Stimulated activated CD8-positive, alpha-beta memory T cell treated with anti-CD3 and anti-CD28 coated beads, Interleukin-12 subunit alpha, Interleukin-12 subunit beta, amount 100 ng/mL, for 4 hours (primary cell): ENCODE results near the gene THAP6.
"Not testable (repeated sequence)": the region's sequence is repeated elsewhere in the genome, so short reads cannot be mapped to it uniquely, and the experiment has no call there.

Experiments used
- DNase-seq: peaks from one replicate; pipeline ENCODE4 v3.0.0-alpha.2; 2020; ENCODE audit warnings: low read depth

THAP6 gene

DNA sequence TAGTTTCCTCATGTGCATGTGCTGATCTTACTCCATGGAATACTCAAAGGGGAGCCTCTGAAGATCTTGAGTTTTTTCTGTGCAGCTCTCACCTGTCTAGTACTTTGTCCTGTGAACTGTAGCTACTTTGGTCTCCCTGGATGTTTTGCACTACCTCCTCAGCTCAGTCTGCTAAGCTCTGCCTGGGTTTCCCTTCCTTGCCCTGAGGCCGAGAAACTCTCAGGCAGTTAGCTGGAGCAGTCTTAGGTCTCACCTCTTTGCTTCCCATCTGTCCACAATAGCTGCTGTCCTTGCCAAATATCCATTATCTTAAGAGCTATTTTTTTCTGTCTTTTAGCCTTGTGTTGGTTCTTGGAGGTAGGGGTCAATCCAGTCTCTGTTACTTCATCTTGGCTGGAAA is 11.6 kb downstream of the THAP6 start:
- DNase-seq = no peak

- no peak for DNase-seq
Observed at GRCh38 chr4:75527482-75527881, 13.2 kb downstream of the THAP6 start.

DNA sequence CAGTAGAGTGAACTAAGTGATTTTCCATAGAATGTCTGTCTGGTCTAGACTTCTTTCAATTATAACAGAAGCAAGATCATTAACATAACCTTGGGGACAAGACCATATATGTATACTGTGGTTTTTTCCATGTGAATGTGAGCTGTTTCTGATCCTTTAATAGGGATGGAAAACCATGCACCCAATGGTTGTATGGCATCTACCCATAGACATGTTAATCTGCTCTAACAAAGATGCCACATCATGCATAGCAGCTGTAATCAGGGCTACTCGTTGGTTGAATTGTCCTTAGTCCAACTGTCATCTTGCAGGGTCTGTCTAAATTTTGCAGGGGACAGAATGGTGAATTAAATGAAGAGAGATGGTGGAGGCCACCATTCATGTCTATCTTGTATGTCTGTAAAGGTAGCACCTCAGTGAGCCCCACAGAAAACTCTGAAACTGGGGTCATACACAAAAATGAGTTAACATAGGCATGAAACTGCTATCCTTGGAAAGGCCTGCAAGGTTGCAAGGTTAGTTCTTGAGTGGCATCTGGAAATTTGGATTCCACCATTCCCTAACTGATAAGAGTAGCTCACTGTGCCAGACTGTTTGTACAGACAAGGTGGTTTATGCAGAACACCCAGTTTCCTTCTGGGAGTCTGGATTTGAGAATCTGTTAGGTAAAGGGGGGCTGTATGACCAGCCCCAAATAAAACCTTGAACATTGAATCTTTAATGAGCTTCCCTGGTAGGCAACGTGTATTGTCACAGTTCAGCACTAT is 16.5 kb downstream of the THAP6 start:
- DNase-seq = no peak

GRCh38 chr4:75531536-75532143 is 17.4 kb downstream of the THAP6 start:
- DNase-seq = not testable (repeated sequence)

DNA sequence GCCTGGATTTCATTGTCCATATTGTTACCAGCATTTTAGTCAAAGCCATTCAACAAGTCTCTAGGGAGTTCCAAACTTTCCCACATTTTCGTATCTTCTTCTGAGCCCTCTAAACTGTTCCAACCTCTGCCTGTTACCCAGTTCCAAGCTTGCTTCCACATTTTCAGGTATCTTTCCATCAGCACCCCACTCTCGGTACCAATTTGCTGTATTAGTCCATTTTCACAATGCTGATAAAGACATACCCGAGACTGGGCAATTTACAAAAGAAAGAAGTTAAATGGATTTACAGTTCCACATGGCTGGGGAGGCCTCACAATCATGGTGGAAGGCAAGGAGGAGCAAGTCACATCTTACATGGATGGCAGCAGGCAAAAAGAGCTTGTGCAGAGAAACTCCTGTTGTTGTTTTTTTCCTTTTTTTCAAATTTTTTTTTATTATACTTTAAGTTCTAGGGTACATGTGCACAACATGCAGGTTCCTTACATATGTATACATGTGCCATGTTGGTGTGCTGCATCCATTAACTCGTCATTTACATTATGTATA is 19.1 kb downstream of the THAP6 start:
- DNase-seq = not testable (repeated sequence)

- DNase-seq = not testable (repeated sequence)
Observed at GRCh38 chr4:75533926-75534325, 19.7 kb downstream of the THAP6 start.

DNA sequence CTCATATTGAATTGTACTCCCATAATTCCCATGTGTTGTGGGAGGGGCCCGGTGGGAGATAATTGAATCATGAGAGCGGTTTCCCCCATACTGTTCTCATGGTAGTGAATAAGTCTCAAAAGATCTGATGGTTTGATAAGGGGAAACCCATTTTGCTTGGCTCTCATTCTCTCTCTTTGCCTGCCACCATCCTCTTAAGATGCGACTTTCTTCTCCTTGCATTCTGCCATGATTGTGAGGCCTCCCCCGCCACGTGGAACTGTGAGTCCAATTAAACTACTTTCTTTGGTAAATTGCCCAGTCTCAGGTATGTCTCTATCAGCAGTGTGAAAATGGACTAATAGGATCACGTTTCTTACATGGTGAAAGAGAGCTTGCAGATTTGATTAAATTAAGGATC is 23.0 kb downstream of the THAP6 start:
- DNase-seq = not testable (repeated sequence)

DNA sequence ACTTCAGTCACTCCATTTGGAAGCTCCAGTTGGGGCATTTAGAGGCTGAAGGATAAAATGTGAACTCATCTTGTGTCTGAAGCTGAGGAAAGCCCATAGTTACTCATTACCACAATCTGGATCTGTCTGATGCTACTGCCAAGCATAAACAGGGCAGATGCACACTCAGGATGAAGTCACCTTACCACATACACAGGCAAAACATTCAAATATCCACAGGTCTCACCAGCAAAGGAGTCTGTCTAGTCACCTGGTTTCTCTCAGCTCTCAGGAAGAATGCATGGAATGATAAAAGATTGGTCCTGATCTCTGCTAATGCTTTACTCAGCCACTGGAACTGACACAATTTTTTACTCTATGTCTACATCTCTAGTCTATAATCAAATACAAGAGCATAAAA is 28.6 kb downstream of the THAP6 start:
- DNase-seq = no peak

DNA sequence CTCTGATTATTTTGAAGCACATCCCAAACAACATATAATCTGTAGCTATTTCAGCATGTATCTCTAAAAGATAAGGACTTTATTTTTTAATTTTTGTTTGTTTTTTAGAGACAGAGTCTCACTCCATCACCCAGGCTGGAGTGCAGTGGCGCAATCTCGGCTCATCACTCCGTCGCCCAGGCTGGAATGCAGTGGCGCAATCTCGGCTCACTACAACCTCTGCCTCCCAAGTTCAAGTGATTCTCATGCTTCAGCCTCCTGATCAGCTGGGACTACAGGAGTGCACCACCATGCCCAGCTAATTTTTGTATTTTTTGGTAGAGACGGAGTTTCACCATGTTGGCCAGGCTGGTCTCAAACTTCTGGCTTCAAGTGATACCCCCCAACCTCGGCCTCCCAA is 29.9 kb downstream of the THAP6 start:
- DNase-seq = not testable (repeated sequence)

GRCh38 chr4:75544870-75545269 is 30.6 kb downstream of the THAP6 start:
- no peak for DNase-seq

GRCh38 chr4:75545526-75545925 is 31.3 kb downstream of the THAP6 start:
- no peak for DNase-seq

GRCh38 chr4:75547647-75548387 is 33.5 kb downstream of the THAP6 start:
- DNase-seq = no peak

DNA sequence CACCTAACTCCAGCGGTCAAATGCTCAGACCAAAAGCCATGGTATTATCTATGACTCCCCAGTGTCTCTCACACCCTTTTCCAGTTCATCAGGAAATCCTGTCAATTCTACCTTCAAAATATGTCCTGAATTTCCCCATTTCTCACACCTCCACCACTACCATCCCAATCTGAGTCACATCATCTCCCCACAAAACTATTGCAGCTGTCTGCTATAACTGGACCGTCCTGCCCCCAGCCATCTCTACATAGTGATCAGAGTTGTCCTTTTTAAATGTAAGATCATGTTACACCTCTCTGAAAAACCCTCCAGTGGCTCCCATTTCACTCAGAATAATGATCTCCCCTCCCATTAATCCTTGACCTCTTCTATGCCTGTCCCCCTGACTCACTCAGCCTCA is 34.7 kb downstream of the THAP6 start:
- no peak for DNase-seq

GRCh38 chr4:75552452-75552851 is 38.2 kb downstream of the THAP6 start:
- DNase-seq = no peak

DNA sequence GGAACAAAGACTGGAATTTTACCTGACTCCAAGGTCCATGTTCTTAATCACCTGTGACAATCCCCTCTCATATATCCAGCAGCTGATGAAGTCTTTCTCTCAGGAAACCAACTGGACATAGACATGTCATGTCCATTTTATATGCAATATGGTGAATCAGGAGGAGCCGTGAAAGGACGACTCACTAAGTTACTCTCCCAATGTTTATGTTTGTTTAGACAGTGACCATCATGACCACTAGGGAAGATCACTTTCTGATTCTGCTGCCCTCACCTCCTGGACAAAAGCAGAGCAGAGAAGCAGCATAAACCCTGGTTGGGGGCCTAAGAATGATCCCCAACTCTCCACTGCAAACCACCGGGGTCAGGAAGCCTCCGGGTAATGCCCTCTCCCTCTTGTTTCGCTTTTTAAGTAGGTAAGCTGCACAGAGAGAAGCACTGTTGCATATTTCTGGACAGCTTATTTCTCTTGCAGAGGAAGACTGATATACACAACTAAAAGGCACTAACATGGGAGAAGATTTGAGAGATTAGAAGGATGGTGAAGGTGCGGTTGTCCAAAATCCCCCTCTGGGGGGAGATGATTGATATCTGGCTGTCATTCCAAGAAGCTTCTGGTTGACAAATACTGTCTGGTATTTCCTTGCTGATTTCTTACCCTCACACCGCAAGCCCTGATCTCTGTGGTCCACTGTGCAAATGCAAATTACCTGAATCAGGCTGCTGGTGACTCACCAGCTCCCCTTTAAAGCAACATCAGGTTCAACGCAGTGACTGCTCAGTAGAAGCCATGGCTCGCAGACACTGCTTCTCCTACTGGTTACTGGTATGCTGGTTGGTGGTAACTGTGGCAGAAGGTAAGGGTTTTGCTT is 41.3 kb downstream of the THAP6 start, which contains the start of gene ODAPH:
Gene ODAPH (plus strand): TSS at position 773 of the 871 bp plus-strand sequence. CDS start 17 bp downstream, at position 790.
- DNase-seq = no peak

GRCh38 chr4:75557696-75558095 is 43.4 kb downstream of the THAP6 start:
- no peak for DNase-seq

- DNase-seq = no peak
Observed at GRCh38 chr4:75561789-75562188, 47.5 kb downstream of the THAP6 start.

DNA sequence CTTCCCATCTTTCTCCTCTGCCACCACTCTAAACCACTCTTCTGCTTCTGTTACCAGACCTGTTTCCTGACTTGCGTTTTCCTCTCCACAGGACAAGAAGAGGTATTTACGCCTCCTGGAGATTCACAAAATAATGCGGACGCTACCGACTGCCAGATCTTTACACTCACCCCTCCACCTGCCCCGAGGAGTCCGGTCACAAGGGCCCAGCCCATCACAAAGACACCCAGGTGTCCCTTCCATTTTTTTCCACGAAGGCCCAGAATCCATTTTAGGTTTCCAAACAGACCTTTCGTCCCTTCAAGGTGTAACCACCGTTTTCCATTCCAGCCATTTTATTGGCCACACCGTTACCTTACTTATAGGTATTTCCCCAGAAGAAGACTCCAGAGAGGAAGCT is 49.8 kb downstream of the THAP6 start:
- no peak for DNase-seq

- no peak for DNase-seq
Observed at GRCh38 chr4:75565481-75565880, 51.2 kb downstream of the THAP6 start.

- no peak for DNase-seq
Observed at GRCh38 chr4:75566911-75567310, 52.6 kb downstream of the THAP6 start.

DNA sequence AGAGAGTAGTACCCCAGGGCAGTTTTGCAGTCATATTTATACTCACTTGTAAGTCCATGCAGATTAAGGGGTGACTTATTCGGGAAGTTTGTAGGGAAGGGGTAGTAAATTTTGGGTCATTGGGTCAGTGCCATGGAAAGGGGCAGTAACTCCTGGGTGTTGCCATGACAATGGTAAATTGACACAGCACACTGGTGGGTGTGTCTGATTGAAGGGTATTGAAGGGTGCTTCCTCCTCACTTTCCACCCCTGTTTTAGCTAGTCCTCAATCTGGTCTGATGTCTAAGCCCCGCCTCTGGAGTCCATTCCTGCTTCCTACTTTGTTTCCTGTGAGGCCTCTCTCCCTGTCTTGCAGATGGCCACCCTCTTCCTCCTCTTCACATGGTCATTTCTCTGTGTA is 53.5 kb downstream of the THAP6 start:
- no peak for DNase-seq
